GM10847 (cell line): ENCODE data around the gene MPND.

Experiments
- POLR2A ChIP-seq: IDR thresholded peaks from 2 replicates; pipeline ENCODE4 v1.6.1; 2011; ENCODE audit not compliant: insufficient read length; ENCODE audit errors: extremely low read depth

The MPND gene

GRCh38 chr19:4409123-4409933 is 66.0 kb downstream of the MPND start:
- TF ChIP-seq POLR2A: no peak
